GM18870 (cell line): ENCODE measurements around the gene GRAPL.
"Not testable (repeated sequence)": the region's sequence is repeated elsewhere in the genome, so short reads cannot be mapped to it uniquely, and the experiment has no call there.

Source experiments
- ATAC-seq: cut with Tn5 transposase; IDR thresholded peaks from one replicate; pipeline ENCODE4 v1.9.1; 2021; ENCODE audit warnings: moderate library complexity; ENCODE audit not compliant: unreplicated experiment

The GRAPL gene

GRCh38 chr17:19136138-19136537 is 8.7 kb downstream of the GRAPL start:
- not testable (repeated sequence) for ATAC-seq

GRCh38 chr17:19136605-19137004 is 9.2 kb downstream of the GRAPL start:
- ATAC-seq = not testable (repeated sequence)

DNA sequence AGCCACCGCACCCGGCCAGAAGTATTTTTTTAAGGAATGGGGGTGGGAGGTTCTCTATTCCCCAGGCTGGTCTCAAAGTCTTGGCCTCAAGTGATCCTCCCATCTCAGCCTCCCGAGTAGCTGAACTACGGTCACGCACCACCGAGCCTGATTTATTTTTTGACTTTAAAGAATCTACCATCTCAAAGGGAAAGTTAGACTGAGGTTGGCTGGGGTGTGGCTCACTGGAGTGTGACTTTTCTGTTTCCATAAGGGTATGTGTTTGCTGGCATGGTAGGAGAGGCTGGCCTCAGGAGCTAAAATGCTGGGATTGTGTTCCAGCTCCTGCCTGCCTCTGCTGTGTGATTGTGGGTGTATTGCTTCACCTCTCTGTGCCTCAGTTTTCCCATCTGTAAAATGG is 10.6 kb downstream of the GRAPL start:
- ATAC-seq = not testable (repeated sequence)

DNA sequence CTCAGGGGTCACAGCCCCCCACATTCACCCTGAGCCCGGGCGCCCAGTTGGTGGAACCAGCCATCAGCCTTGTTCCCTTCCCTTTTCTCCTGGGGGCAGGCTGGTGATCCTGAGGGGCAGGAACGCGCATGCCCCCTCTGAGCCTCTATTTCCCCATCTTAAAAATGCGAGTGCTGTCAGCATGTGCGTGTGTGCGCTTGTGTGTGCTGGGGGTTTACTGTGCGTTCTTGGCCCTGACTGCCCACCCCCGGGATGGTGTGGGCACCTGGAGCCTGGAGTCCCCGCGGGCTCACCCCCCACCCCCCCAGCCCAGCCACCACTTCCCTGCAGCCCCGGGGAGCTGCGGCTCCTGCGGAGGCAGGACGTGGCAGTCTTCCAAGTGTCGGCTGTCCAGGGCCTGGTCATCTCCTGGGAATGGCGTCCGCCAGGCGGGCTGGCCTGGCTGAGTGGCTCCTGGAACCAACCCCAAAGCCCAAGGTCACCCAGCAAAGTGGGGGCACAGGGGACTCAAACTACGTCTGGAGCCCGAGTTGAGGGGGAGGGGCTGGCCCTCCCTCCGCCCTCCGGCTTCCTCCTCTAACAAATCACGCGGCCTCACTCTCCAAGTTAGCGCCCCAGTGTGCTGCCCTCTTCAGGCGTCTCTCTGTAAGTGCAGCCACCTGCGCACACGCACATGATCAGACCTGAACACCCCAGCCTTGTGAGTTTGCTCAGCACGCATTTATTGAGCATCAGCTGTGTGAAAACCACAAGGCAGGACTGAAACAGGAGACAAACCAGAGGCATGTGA is 14.2 kb downstream of the GRAPL start:
- ATAC-seq = not testable (repeated sequence)

- not testable (repeated sequence) for ATAC-seq
Measured at GRCh38 chr17:19142419-19142818, 15.0 kb downstream of the GRAPL start.

DNA sequence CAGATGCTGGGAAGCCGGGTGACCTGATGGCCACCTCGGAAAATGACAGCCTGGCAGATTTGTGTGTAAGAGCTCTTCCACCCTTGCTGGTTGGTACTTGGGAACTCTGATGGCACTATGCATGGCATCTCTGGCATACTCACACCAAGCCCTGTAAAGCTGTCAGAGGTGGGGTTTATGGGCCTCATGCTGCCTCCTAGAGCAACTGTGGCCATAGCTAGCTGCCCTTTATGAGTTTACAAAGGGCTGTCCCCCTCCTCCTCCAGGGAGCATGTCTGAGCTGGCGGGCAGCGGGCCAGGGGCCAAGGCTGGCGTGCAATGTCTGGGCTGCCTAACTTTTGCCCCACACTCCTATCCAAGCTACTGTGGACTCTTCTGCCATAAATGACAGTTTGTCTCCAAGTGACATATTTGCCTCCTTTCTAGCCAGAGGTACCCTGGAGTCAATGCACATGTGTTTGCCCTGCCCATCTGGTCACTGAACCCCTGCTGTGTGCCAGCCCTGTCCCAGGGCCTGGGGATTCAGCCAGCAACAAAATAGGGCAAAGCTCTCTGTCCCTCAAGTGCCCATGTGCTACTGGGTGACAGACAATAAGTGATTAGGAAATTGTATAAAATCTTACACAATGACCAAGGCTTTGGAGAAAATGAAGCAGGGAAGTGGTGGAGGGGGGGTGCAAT is 15.8 kb downstream of the GRAPL start:
- ATAC-seq = not testable (repeated sequence)

GRCh38 chr17:19144373-19144772 is 17.0 kb downstream of the GRAPL start:
- not testable (repeated sequence) for ATAC-seq

DNA sequence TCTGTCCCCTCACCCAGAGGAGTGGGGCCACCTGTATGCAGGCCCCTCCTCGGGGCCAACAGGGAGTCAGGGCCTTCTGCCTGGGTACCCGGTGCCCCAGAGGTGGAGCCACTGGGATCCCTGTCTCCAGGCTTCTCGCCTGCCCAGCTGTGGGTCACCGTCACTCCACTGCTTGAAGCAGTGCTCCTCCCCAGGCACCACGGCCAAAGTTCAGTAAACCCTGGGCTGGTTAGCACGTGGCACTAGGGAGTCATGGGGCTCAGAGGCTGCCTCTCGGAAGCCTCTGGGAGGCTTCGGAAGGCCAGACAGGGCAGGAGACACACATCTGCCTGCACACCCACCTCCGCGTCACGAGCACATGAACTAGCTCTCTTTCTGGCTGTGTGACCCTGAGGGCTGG is 18.1 kb downstream of the GRAPL start:
- not testable (repeated sequence) for ATAC-seq

DNA sequence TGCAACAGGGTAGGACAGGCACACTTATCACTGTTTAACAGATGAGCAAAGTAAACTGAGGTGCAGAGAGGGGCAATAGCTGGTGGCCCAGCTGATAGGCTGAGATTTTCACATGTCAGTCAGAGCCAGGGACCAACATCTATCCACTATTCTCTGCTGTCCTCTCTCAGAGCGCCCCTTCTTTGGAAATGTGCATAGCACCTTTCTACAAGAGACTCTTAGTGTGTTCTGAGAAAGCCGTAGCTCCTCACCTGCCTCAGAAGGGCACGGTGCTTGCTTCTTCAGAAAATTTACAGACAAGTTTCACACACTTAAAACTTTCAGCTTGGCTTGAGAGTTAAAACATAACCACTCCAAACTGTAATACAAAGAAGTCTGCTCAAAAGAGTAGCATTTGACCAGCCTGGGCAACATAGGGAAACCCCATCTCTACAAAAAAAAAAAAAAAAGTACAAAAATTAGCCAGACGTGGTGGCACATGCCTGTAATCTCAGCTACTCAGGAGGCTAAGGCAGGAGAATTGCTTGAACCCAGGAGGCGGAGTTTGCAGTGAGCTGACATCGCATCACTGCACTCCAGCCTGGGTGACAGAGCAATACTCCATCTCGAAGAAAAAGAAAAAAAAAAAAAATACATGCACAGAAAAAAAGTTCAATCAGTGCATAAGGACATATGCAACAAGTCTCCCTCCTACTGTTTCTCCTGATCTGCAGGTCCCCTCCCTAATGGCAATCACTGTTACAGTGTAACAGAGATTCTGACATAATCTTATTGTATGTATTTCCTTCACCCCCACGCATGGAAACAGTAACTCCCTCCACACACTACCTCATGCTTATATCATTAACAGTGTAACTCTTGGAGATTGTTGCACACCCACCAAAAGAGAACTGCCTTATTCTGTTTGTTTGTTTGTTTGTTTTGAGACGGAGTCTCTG is 23.6 kb downstream of the GRAPL start:
- not testable (repeated sequence) for ATAC-seq

DNA sequence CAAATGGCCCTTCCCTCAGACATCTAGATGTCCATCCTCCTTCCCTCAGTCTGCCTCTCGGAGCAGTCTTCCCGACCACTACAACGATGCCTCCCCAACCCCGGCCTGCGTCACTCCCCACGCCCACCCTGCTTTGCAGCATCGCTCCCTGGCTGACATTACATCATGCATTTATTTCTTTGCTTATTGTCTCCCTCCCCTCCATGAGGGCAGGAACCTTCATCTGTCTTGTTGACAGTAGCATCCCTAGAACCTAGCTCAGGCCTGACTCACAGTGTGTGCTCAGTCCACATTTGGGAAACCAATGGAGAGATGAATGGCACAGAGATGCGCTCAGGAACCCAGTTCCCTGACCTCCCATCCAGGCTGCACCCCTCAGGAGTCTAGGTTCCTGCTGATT is 30.2 kb downstream of the GRAPL start:
- ATAC-seq = not testable (repeated sequence)

DNA sequence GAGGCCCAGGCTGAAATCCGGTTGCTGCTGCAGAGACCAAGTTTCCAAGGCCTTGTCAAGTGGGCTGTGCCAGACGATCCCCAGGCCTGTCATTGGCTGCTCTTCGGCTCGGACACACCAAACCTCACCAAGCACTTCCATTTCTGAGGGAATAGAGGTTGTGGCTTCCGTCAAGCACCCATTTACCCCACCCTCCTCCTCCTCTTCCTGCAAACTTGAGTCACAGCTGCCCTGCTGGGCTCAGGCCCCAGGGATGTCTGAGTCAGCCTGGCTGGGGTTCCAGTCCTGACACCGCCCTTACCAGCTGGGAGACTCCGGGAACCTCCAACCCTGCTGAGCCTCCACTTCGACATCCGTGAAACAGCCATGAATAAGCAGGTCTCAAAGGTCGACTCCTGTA is 31.1 kb downstream of the GRAPL start:
- not testable (repeated sequence) for ATAC-seq

- not testable (repeated sequence) for ATAC-seq
Measured at GRCh38 chr17:19158938-19159337, 31.5 kb downstream of the GRAPL start.

GRCh38 chr17:19161308-19162107 is 34.1 kb downstream of the GRAPL start:
- ATAC-seq = not testable (repeated sequence)

- not testable (repeated sequence) for ATAC-seq
Measured at GRCh38 chr17:19162384-19163216, 35.2 kb downstream of the GRAPL start.

GRCh38 chr17:19174422-19174821 is 47.0 kb downstream of the GRAPL start:
- ATAC-seq = not testable (repeated sequence)

- ATAC-seq = not testable (repeated sequence)
Measured at GRCh38 chr17:19175410-19175809, 48.0 kb downstream of the GRAPL start.

GRCh38 chr17:19181040-19181875 is 53.9 kb downstream of the GRAPL start:
- peak; percentile 67 for ATAC-seq
